Ovary (tissue), 9 donors: ENCODE results near the gene CLPSL2. TPM values are rescaled to one million over a fixed set of nuclear protein-coding genes. Genes with fewer than 3 reads are reported as not detected.

Source experiments
- DNase-seq, 5 donors: peaks; one replicate each; pipeline ENCODE4 v3.0.0-alpha.2; 2019 to 2020
- H3K27ac ChIP-seq, 2 donors: fragments of 200-600 bp; one replicate each; pipeline versions ENCODE4 v1.5.1 to v1.8.0; 2019 to 2022
- H3K27me3 ChIP-seq: fragments of 200-600 bp; one replicate; pipeline ENCODE4 v1.8.0; 2022
- H3K36me3 ChIP-seq: fragments of 200-600 bp; sonication (generic); one replicate; pipeline ENCODE4 v1.5.1; 2019
- H3K4me1 ChIP-seq: one replicate; pipeline ENCODE4 v1.8.1; 2013; ENCODE audit warnings: mild to moderate bottlenecking, moderate library complexity; ENCODE audit not compliant: insufficient read depth
- H3K4me3 ChIP-seq: fragments of 200-600 bp; sonication (generic); one replicate; pipeline ENCODE4 v1.5.1; 2017
- H3K9me3 ChIP-seq, 2 donors: fragments of 200-600 bp in 1 of 2; sonication (generic) in 1 of 2; one replicate each; pipeline versions ENCODE4 v1.5.1 to v1.8.1; 2013 to 2019; ENCODE audit warnings: mild to moderate bottlenecking in 1 of 2, moderate library complexity in 1 of 2
- EP300 ChIP-seq: sonication (generic); formaldehyde crosslinking; IDR thresholded peaks from one replicate; pipeline ENCODE4 v1.6.1; 2017; ENCODE audit warnings: antibody characterized with exemption
- POLR2A ChIP-seq: fragments of 450-650 bp; IDR thresholded peaks from one replicate; pipeline ENCODE4 v1.6.1; 2017; ENCODE audit warnings: antibody characterized with exemption, mild to moderate bottlenecking, moderate library complexity
- WGBS, 3 donors: extraction: QIAGEN DNeasy Blood & Tissue Kit in 1 of 3; methylation state at CpG; one replicate each; pipeline versions ENCODE4 v1.1.5 to v1.1.7; 2013 to 2017; 5-methylcytosine and 5-hydroxymethylcytosine counted together
- intact Hi-C, 4 donors: fragments of 100-400 bp; cut with DNase I; formaldehyde crosslinking; loops; one replicate each; pipeline versions ENCODE4 v1.11.0 to v1.15.1; 2022 to 2023
- polyA plus RNA-seq, 2 donors: library from polyadenylated mRNA; stranded (reverse); fragments of 200-250 nt in 1 of 2; fragments of 350-450 nt in 1 of 2; fragmentation: Illumina TruSeq in 1 of 2; extraction: RNeasy Lipid Tissue Mini Kit (QIAGEN cat#74804) in 1 of 2; gene quantifications; one replicate each; pipeline ENCODE4 v1.2.3, GENCODE V29; 2013 to 2014
- total RNA-seq, 7 donors: library from RNA; depleted of rRNA in 2 of 7; stranded (reverse); fragments of >200 nt in 2 of 7; fragmentation: NEBNext Ultra II Directional in 3 of 7; extraction: Animal tissue kit (Norgen Biotek cat#: 25700) in 3 of 7; gene quantifications; one replicate each; pipeline versions ENCODE4 v1.1.0 to v1.2.4, GENCODE V29; 2016 to 2023
- TF ChIP-seq, protein P1 (sequence below), 3 donors: fragments of 450-650 bp in 2 of 3; fragments of 200-600 bp in 1 of 3; IDR thresholded peaks; one replicate each; pipeline versions ENCODE4 v1.5.1 to v1.8.0; 2016 to 2022; ENCODE audit warnings: antibody characterized with exemption in 3 of 3, mild to moderate bottlenecking in 1 of 3
- donor health status: DM: no; HTN: no; CAD: no; lungs with moderate emphysema.
- donor health status: DM: no; HTN: no; CAD: no.
- donor health status: Bipolar disorder and iron deficiency.
- donor health status: DM: yes; HTN: yes; CAD: no.
- donor health status: DM: no; HTN: no; CAD: no.
- donor health status: DM: yes; HTN: yes; CAD: no.

The CLPSL2 gene
- total and polyA plus RNA-seq, 9 donors, result not detected

DNA sequence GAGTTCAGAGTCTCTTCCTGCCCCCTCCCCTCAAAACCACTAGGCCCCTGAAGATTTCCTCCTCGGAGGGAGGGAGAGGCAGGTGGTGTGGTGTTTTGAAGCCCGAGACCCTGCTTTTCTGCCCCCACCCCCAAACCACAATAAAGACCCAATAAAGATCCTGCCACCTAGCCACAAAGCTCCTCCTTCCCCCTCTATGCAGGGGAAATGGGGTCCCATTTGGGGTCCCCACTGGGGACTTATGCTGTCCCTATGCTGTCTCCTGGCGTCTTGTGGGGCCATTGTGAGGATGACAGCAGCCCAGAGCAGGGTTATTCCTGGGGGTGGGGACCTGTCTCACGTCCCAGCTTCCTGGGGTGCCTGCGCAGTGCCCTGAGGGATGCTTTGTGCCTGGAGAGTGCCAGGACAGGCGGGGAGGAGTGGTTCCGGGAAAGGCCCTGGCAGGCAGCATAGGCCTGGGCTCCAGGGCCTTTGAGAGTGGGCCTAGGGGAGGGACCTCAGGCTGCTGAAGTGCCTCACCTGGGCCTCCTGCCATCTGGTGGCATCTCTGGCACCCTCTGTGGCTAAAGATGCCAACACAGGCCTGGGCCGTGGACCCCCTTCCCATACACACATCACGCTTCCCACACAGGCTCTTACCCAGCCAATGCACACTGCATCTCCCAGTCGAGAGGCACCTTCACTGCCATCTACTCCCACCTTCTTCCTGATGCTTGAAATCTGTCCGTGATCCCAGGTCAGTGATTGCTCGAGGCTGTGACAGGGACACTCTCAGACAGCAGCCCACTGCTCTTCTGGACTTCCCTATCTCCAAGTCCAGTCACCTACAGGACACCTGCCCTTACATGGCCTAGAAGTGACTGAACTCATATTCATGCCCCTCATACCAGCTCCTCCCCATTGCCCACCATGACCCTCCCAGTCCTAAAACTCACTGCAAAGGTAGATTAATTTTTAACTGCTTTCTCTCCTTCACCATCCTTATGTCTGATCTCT lies 47.4 kb upstream of the CLPSL2 start:
- no peaks in the 10 kb centered on the region for H3K9me3 ChIP-seq
- H3K36me3 ChIP-seq, result no peaks in the 10 kb centered on the region
- intact Hi-C loops, result loop anchor here in 3 of 4 donors (5.0 kb wide), 3 partner anchors 37 to 127 kb away; partner anchors contain the start of gene FKBP5 (in 1 of the 3)
- H3K27ac ChIP-seq, result peak overlapping the region; percentile 94 to 97
- peak; percentile 44 to 67 (median 57) for DNase-seq
- 57 to 67% (median 61%) methylated on average over 12 of the region's 12 CpGs for WGBS, 3 donors
- peak overlapping the region; percentile 50 for H3K4me3 ChIP-seq
- no peak for TF ChIP-seq POLR2A
- no peak for TF ChIP-seq EP300
- TF ChIP-seq, protein P1, sequence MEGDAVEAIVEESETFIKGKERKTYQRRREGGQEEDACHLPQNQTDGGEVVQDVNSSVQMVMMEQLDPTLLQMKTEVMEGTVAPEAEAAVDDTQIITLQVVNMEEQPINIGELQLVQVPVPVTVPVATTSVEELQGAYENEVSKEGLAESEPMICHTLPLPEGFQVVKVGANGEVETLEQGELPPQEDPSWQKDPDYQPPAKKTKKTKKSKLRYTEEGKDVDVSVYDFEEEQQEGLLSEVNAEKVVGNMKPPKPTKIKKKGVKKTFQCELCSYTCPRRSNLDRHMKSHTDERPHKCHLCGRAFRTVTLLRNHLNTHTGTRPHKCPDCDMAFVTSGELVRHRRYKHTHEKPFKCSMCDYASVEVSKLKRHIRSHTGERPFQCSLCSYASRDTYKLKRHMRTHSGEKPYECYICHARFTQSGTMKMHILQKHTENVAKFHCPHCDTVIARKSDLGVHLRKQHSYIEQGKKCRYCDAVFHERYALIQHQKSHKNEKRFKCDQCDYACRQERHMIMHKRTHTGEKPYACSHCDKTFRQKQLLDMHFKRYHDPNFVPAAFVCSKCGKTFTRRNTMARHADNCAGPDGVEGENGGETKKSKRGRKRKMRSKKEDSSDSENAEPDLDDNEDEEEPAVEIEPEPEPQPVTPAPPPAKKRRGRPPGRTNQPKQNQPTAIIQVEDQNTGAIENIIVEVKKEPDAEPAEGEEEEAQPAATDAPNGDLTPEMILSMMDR (IDR thresholded peaks at IDR 0.05), result no peak
- no peaks in the 10 kb centered on the region for H3K27me3 ChIP-seq
- peaks cover 33% of the 10 kb centered on the region for H3K4me1 ChIP-seq

DNA sequence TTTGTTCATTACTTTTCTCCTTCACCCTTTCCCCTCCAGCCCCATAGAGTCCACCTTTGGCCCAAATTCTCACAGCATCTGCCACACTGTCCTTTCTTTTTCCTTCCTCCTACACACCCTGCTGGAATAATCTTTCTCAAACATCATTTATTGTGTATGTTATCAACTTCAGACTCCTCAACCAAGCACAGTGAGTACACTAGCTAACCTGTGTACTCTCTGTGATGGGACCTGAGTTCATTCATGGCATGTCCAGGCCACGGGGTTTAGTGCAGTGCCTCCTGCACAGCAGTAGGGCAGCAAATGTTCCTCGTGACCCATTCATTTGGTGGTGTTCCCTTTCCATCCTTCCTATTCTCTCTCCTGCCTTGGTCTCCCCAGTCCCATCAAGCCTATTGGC lies 46.7 kb upstream of the CLPSL2 start:
- Histone ChIP-seq H3K4me3 (no peak overlapping the region), H3K4me1 (peaks cover 31% of the 10 kb centered on the region), H3K36me3 (no peaks in the 10 kb centered on the region), H3K27ac (peak overlapping the region; percentile 94 to 97), H3K9me3 (no peaks in the 10 kb centered on the region), H3K27me3 (no peaks in the 10 kb centered on the region)
- TF ChIP-seq POLR2A (no peak), EP300 (no peak)
- TF ChIP-seq, protein P1 (IDR thresholded peaks at IDR 0.05), result no peak
- no peak for DNase-seq
- 36 to 65% (median 55%) methylated on average over 2 of the region's 2 CpGs for WGBS, 3 donors
- intact Hi-C loops, result loop anchor here in 3 of 4 donors (5.0 to 10.0 kb wide), 4 partner anchors 37 to 235 kb away; partner anchors contain the start of genes FKBP5 (in 1 of the 3) and TEAD3 (in 1 of the 3)

DNA sequence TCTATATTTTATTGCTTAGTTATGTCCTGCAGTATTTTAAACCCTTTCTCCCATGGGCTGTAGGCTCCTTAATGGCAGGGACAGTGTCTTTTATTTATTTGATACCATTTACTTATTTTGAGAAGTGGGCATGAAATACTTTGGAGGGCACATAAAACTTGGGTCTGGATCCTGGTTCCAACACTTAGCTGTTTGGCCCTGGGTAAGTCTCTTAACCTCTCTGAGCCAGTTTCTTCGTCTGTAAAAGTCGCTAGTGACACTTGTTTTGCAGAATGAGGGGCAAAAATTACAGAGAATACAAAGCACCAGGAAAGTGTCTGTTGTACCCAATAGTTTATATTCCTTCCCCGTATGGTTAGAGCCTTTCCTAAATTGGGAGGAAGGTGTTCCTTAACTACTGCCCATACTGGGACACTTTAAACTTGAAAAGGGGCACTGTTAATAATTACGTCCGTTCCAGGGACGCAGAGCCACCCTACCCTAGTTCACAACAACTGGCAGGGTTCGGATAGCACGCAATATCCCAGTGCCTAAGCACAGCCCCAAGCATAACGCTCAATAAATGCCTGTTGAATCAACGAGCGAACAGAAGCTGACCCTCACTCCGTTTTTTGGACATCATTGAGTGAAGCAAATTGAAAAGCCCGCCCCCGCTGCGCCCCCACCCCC lies 45.5 kb upstream of the CLPSL2 start:
- Histone ChIP-seq H3K9me3 (no peaks in the 10 kb centered on the region), H3K27me3 (no peaks in the 10 kb centered on the region), H3K4me1 (peaks cover 22% of the 10 kb centered on the region), H3K36me3 (no peaks in the 10 kb centered on the region), H3K27ac (peak overlapping the region; percentile 97), H3K4me3 (peak overlapping the region; percentile 86)
- 5% methylated on average over 15 of the region's 15 CpGs for WGBS, 3 donors
- DNase-seq, result no peak
- TF ChIP-seq, protein P1 (IDR thresholded peaks at IDR 0.05), result no peak
- TF ChIP-seq EP300 (no peak), POLR2A (no peak)
- intact Hi-C loops, result loop anchor here in 1 of 4 donors (10.0 kb wide), 1 partner anchor 236 kb away; the partner anchor contains the start of gene TEAD3

DNA sequence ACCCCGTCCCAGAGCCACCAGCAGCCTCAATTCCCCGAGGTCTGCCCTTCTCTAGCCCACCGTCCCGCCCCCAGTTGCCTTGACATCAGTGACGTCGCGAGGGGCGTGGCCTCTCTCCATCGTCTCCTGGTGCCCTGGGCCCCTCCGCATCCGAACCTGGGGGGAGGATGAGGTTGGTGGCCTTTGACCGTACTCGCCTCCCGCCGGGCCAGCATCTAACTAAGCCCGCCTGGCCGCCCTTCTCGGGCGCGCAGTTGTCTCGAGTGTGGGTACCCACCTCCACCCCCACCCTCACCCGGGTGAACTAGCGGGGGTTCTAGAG lies 45.0 kb upstream of the CLPSL2 start:
- WGBS, 3 donors, result 0 to 2% (median 1%) methylated on average over 19 to 23 of the region's 23 CpGs
- Histone ChIP-seq H3K4me1 (peaks cover 17% of the 10 kb centered on the region), H3K36me3 (no peaks in the 10 kb centered on the region)

More for the DNA sequence above, 45.0 kb upstream of the CLPSL2 start:
- H3K4me3 ChIP-seq, result peak overlapping the region; percentile 86
- DNase-seq, result peak; percentile 97 to 99 (median 98)
- H3K27me3 ChIP-seq, result no peaks in the 10 kb centered on the region
- intact Hi-C loops, result loop anchor here in 1 of 4 donors (10.0 kb wide), 1 partner anchor 237 kb away; the partner anchor contains the start of gene TEAD3
- peak overlapping the region; percentile 97 for H3K27ac ChIP-seq
- H3K9me3 ChIP-seq, result no peaks in the 10 kb centered on the region
- TF ChIP-seq, protein P1 (IDR thresholded peaks at IDR 0.05), result no peak
- TF ChIP-seq POLR2A (peak; percentile 89), EP300 (peak; percentile 57)
